Medulla oblongata (tissue), 1 donor: ENCODE data around the gene RPIA.

Experiments used
- DNase-seq: peaks from one replicate; pipeline ENCODE4 v3.0.0-alpha.2; 2015; ENCODE audit errors: extremely low spot score

Gene RPIA

GRCh38 chr2:88684519-88684918 is 7.0 kb upstream of the RPIA start:
- no peak for DNase-seq

DNA sequence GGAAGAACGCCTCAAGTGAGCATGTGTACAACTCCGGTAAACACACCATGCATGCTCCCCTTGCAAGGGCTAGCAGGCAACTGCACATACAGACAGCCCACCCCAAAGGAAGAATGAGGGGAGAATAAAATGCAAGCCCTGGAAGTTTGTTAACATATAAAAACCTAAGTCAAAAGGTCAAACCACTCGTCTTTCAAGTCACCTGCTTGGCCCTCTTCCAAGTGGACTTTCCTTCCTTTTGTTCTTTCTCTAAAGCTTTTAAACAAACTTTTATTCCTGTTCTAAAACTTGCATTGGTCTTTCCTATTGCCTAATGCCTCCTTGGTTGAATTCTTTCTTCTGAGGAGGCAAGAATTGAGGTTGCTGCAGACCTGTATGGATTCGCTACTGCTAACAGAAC is 5.2 kb upstream of the RPIA start:
- no peak for DNase-seq

GRCh38 chr2:88687384-88687783 is 4.1 kb upstream of the RPIA start:
- no peak for DNase-seq

GRCh38 chr2:88690591-88691338 is 708 bp upstream of the RPIA start:
- DNase-seq: no peak

DNA sequence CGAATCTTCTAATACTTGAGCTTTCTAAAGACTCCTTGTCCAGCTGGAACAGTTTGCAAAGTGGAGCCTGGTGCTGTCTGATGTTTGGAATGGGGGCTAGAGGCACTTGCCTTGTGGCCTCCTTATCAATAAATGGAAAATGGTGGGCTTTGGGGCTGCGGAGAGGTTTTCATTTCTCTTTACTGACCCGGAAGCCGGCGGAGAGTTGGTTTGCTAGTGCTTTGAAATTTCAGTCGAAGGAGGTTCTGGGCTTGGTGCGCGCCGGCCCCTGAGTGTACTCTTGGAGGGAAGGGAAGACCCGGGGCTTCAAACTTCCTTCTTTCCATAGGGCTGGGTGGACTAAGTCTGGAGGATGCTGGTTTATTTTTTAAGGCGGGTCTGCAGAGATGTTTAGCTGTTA is 714 bp downstream of the RPIA start:
- DNase-seq: no peak

GRCh38 chr2:88693911-88694414 is 2.5 kb downstream of the RPIA start:
- DNase-seq: no peak

DNA sequence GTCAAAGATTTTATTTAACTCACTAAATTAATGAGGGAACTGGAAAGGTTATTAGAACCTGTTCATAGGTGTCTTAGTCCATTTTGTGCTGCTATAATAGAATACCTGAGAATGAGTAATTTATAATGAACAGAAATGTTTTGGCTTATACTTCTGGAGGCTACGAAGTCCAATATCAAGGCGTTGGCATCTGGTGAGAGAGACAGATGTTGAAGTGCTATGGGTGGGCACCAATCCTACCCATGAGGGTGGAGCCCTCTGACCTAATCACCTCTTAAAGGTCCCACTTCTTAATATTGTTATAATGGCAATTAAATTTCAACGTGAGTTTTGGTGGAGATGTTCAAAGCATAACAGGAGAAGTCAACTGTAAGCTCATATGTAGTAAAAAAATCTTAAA is 5.1 kb downstream of the RPIA start:
- DNase-seq: no peak

DNA sequence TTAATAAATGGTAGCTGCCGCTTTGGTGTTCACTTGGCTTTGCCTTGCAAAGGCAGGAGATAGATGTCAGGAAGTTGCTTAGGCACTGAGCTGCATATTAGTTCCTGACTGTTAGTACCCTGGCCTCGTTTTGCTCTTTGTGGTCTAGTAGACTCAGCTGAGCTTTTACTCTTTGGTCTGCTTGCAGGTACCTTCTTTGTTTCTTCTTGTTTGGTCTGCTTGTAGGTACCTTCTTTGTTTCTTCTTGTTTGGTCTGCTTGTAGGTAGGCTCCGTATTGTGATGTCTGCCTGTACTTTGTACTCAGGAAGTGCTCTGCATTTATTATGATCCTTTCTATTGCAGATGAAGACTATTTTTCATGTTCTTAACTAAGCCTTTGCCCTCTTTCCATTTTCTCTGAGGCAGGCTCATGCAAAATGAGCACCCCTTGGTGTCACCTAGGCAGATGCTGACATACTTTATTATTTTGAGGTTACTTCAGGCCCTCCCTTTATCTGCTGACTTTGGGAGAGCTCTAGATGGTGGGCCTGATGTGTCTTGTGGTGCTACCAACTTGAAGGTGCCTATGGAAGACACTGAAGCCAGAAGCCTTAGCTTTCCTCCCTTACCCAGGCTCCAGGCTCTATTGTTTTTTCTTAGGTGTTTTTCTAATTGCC is 6.0 kb downstream of the RPIA start:
- no peak for DNase-seq

DNA sequence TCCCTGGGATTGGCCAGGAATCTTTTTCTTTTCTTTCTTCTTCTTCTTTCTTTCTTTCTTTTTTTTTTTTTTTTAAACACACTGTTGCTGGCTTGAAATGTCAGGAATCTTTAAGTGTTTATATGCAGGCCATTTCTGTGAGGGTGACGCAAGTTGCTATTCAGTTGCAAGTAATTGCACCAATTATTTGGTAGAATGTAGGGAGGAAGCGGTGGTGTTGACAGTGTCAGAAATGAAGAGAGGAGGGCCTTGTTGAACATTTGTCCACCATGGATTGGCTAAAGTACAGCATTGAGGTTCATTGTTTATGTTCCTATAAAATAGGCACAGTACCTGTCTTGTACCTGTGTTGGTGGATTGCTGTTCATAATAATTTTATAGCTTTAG is 6.5 kb downstream of the RPIA start:
- DNase-seq: no peak

DNA sequence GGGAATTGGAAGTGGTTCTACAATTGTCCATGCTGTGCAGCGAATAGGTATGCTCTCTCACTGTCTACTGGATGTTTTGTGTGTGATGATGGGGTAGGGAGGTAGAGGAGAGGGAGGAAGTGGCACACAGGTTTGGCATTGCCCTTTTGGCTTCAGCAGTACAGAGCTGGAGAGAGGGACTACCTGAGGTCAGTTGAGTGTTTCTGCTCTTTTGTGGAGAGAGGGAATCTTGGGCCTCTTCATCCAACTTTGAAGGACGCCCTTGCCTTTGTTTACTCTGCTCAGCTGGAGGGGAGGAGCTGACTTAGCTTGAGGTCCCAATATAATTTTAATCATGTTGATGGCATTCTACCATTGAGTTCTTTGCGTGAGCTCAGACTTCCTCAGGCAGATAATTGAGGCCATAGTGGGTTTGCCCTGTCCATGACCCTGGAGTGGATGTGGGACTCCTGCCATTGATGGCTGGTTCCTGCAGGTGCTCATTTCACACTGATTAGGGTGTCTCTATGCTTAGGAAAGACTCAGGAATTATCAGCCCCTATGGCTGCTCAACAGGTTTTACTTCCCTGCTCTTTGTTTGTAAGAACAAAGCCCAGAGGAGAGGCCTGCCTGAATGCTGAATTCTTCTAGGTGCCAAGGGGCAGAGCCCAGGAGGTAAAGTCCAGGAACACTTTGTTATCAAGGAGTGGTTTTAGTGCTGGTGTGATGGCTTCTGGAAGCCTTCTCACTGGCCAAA is 7.2 kb downstream of the RPIA start:
- DNase-seq: no peak

DNA sequence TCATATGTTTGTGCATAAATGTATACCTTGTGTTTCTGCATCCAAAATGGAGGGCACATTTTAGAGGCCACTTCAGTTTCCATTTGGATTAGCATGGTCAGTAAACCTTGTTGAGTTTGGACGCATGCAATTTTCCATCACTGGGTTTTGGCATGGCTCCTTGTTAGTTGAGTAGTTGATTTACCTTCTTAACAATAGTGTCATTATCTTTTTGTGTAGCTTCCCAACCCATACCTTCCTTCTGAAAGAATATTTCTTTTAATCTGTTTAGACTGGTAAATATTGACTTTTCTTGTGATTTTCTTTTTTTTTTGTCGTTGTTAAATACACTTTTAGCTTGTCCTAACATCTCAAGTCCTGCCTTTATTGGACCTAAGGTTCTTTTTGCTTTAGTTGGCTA is 15.5 kb downstream of the RPIA start:
- DNase-seq: no peak

- no peak for DNase-seq
Observed at GRCh38 chr2:88709181-88709631, 17.7 kb downstream of the RPIA start.

DNA sequence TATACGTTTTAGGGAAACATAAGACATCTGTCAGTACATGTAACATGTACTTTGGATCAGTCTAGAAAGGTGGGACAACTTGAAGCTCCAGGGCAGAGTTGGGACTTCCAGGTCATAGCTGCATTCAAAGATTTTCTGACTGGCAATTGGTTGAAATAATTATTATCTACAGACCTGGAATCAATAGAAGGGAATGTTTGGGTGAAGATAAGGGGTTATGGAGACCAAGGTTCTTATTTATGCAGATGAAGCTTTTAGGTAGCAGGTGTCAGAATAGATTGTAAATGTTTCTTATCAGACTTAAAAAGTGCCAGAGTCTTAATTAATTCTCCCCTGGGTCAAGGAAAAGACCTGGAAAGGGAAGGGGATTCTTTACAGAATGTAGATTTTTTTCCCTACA is 19.8 kb downstream of the RPIA start:
- no peak for DNase-seq

DNA sequence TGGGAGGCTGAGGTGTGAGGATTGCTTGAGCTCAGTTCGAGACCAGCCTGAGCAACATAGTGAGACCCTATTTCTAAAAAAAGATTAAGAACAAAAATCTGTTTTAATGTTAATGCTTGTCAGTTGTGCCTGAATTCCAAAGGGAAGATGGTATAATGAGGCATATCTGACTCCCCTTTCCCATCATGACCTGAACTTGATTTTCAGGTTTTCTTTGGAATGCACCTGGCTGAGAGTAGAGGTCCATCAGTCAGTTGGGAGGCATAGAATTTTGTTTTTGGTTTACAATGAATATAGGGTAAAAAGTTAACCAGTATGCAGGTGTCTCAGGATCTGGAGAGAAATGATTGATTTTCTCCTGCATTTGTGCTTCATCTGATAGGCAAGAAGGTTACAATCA is 20.4 kb downstream of the RPIA start:
- no peak for DNase-seq

DNA sequence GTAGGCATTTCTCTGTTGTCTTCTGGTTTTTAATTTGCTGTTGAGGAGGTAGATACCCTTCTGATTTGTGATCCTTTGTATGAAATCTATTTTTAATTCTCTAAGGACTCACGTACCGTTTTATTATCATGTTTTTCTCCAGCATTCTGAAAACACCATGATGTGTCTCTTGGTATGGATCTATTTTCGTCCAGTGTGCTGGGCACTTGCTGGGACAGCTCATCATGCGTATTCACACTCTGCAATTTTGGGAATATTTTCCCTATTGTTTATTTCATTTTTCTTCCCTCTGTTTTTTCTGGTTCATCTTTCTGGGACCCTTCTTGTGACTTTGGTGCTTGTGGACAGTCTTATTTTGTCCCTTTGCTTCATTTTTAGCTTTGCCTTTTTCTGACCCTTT is 21.9 kb downstream of the RPIA start:
- DNase-seq: no peak

DNA sequence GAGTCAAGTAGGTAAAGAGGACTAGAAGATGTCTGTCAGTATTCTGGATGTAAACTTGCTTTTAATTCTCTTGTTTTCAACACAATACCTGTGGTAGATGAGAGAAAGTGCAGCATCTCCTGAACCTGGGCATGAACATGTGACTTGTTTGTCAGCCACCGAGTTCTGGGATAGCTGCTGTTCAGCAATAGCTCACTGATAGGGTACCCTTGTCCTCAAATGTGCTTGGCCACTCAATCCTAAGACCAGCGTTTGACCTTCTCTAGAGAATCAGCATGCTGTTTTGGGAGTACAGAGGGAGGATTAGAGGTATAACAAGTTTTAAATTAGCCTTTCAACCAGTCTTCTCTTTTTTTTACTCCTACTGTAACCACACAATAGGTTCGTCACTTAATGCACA is 23.2 kb downstream of the RPIA start:
- no peak for DNase-seq

DNA sequence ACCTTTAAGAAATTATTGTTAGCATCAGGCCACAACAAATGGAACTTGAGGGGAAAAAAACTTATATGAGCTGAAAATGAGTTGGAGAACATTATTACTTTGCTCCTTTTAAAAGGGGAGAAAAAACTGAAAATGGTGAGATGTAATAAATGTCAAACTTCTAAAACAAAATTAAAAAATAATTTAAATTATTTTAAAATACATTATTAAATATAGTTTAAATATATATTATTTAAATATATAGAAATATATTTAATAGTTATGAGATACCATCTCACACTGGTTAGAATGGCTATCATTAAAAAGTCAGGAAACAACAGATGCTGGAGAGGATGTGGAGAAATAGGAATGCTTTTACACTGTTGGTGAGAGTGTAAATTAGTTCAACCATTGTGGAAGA is 28.9 kb downstream of the RPIA start:
- DNase-seq: no peak

- no peak for DNase-seq
Observed at GRCh38 chr2:88721268-88721667, 29.8 kb downstream of the RPIA start.

GRCh38 chr2:88724643-88725332 is 33.3 kb downstream of the RPIA start:
- no peak for DNase-seq

GRCh38 chr2:88729061-88729745 is 37.7 kb downstream of the RPIA start:
- DNase-seq: no peak

DNA sequence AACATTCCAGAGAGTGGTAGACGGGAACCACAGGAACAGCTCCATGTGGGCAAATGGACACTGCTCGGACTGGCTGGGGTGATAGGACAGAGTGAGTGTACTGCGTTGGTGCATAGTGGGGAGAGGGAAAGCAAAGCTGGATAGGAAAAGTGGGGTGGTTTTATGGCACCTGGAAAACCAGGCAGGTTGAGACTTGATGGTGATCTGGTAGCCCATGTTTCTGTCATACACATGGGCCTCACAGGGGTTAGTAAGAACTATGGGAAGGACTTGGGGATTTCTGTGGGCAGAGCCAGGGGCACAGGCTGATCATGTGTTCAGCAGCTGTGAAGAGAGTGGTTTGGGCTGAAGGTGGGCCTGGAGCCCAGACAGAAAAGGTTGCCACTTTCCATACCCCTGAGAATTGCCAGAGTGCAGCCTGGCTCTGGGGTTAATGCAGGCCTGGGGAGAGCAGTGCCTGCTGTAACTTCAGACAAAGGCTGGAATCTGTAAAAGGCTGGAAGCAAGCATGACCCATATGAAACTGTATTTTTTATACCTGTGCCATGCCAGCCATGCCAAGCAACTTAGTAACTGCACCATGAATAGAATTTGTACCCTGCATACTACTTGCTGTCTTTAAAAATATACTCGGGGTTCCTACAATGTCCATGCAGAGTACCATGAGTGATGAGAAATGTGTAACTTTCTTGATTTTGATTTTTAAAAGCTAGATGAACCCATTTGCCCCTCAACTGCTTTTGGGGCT is 41.9 kb downstream of the RPIA start:
- DNase-seq: no peak
